Testis (tissue), 2 donors: ENCODE measurements around the gene UGGT2.

ENCODE experiments used
- POLR2A ChIP-seq: fragments of 450-650 bp; IDR thresholded peaks from one replicate; pipeline ENCODE4 v1.6.1; 2017; ENCODE audit warnings: antibody characterized with exemption, mild to moderate bottlenecking, moderate library complexity
- TF ChIP-seq, protein P1 (sequence below), 3 experiments: fragments of 450-650 bp in 2 of 3; fragments of 200-600 bp in 1 of 3; sonication (generic) in 1 of 3; IDR thresholded peaks; one replicate each; pipeline ENCODE4 v1.5.1; 2016 to 2019; ENCODE audit warnings: antibody characterized with exemption in 3 of 3, mild to moderate bottlenecking in 2 of 3, moderate library complexity in 1 of 3

DNA sequence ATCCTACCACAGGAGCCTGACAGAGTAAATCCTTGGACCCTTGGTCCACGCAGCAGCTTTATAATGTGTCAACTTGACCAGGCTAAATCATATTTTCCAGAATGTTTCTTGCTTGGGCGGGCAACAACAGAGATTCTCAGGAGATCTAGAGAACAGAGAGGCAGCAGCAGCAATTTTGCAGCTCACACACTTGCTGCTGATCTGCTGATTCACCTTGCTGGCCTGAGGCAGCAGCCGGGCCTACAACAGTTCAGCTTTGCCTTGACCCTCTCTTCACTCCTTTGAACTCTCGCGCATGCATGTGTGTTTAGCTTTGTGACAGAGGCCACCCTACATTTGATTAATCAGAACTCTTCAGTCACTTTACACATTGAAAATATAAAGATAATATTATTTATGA is 159.3 kb downstream of the UGGT2 start:
- TF ChIP-seq, protein P1, sequence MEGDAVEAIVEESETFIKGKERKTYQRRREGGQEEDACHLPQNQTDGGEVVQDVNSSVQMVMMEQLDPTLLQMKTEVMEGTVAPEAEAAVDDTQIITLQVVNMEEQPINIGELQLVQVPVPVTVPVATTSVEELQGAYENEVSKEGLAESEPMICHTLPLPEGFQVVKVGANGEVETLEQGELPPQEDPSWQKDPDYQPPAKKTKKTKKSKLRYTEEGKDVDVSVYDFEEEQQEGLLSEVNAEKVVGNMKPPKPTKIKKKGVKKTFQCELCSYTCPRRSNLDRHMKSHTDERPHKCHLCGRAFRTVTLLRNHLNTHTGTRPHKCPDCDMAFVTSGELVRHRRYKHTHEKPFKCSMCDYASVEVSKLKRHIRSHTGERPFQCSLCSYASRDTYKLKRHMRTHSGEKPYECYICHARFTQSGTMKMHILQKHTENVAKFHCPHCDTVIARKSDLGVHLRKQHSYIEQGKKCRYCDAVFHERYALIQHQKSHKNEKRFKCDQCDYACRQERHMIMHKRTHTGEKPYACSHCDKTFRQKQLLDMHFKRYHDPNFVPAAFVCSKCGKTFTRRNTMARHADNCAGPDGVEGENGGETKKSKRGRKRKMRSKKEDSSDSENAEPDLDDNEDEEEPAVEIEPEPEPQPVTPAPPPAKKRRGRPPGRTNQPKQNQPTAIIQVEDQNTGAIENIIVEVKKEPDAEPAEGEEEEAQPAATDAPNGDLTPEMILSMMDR (IDR thresholded peaks at IDR 0.05): no peak
- no peak for TF ChIP-seq POLR2A
